ENCODE measurements around the gene COBLL1. TPM values are rescaled to one million over a fixed set of nuclear protein-coding genes. Genes with fewer than 3 reads are reported as not detected.

The COBLL1 gene
- total RNA-seq (2014; rRNA removed) (3.6 and 4.3 TPM in 2 replicates), Bru-seq, nascent RNA (percentile 55 among the genes with signal in this experiment), BruChase-seq, experiment 1, labeled RNA remaining after a 6-hour chase (percentile 50 among the genes with signal in this experiment), BruChase-seq, experiment 2, labeled RNA remaining after a 2-hour chase (percentile 49 among the genes with signal in this experiment)
- long read RNA-seq, full-length matches to known transcripts = 1 of 6 reads
- long read RNA-seq, partial matches to known transcripts = 1 of 6 reads
- long read RNA-seq, other reads (novel, unspliced or antisense) = 4 of 6 reads

DNA sequence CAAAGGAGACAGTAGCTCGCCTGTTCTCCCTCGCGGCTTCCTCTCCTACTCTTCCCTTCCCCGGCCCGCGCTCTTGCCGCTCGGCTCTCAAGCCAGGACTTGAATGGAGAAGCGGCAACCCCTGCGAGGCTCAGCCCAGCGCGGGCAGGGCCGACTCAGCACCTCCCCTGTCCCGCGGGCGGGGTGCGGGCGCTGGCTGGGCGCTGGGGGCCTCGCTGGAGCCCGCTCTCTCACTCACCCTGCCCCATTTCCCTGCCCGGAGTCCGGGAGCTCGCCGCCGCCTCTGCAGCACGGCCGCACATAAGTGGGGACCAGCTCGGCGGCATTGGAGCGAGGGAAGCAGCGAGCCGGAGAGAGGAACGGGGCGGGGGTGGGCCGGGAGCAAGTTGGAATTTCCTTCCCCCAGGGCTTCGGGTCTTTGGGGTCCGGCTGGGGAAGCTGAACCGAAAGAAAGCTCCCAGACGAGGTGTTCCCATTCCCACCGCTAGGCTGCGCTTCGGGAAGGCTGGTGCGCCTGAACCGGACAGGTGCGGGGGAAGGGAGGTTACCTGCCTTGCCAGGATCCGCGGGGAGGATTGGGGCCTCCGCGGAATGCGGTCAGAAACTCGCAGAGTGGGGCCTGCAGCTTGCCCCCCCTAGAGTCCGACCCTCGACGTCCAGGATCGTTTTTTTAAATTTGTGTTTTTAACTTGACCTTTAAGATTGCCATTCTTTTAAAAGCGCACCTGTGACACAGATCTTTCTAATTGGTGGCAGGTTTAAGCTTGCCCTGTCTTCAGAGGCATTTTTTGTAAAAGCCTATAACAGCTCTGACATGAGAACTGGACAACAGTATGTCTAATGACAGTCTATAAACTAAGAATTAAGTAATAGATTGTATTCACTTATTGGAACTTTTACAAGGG is at the start of gene COBLL1:
TSS of gene COBLL1 (minus strand) at position 105 of the 905 bp plus-strand sequence. CDS start 627 bp downstream, outside the sequence.
- Histone ChIP-seq H3K9ac (ENCODE audit: low read length) (peak within 1 kb of the TSS; percentile 69), H3K4me1 (ENCODE audit: insufficient read depth, low read length) (peaks cover 28% of the 10 kb centered on the region), H3K36me3 (ENCODE audit: low read depth, low read length) (no peaks in the 10 kb centered on the region), H4K20me1 (ENCODE audit: low read length) (no peaks in the 10 kb centered on the region), H3K27me3 (ENCODE audit: low read length) (no peaks in the 10 kb centered on the region), H3K27ac (ENCODE audit: low read length) (peak within 1 kb of the TSS; percentile 12; the same call in 1 of the 2 replicates), H3K4me2 (ENCODE audit: low read length) (peak within 1 kb of the TSS; percentile 85), H3K79me2 (ENCODE audit: low read length) (0 out of 2 replicates have a peak, but pooled peaks cover 2% of the 10 kb centered on the region), H3F3A (ENCODE audit: low read length, unreplicated experiment) (no peaks in the 10 kb centered on the region), H3K9me2 (replicated peaks; ENCODE audit: low read length) (no peaks in the 10 kb centered on the region), H2AFZ (ENCODE audit: low read length) (peak within 1 kb of the TSS; percentile 95), H3K9me3 (ENCODE audit: low read length) (no peaks in the 10 kb centered on the region), H3K4me3 (ENCODE audit: low read length) (peak within 1 kb of the TSS; percentile 90)
- intact Hi-C loops (cut with micrococcal nuclease) = loop anchor here (1.0 to 2.0 kb wide), 5 partner anchors 31 to 139 kb away; no protein-coding TSS in a partner anchor
- TSS peak; percentile 39 for BruUV-seq (replicated peaks)
- CTCF ChIA-PET = interaction anchor here (0.5 to 1.8 kb wide), 7 partner anchors 32 to 952 kb away, joined by 3 to 7 read pairs (median 4); partner anchors contain the start of gene GALNT3
- TF ChIP-seq CTCF (conservative IDR thresholded peaks at IDR 0.05; ENCODE audit: low read depth, low read length) = peak; percentile 74
- TF ChIP-seq EZH2 (IDR thresholded peaks at IDR 0.05; ENCODE audit: low read length, unreplicated experiment) = no peak
- no peak for TF ChIP-seq EZH2phosphoT487 (IDR thresholded peaks at IDR 0.05; ENCODE audit: borderline replicate concordance, low read length)
- peak; percentile 62 for ATAC-seq
- POLR2A ChIA-PET (ENCODE audit: unreplicated experiment) = interaction anchor here (0.7 kb wide), 1 partner anchor 120 kb away, joined by 3 read pairs; no protein-coding TSS in a partner anchor
- DNase-seq = peak; percentile 85

DNA sequence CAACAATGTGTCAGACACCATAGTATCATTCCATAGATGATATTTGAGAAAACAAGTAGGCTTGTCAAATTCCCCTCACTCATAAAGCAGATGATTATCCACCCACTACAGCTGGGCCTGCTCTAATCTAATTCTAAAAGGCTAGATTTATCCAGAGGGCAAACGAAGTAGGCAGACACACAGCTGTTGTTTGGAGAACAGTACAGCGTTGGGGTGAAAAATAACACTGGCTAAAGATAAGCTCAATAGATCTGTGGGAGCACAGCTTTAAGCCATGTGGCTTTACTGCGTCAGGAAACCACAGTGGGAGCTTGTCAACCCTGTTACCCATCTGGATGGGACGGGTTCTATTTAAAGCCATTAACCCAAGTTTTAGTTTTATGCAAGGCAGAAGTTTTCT is 48.9 kb upstream of the COBLL1 start:
- no peaks in the 10 kb centered on the region for H3K27me3 ChIP-seq (ENCODE audit: low read length)
- intact Hi-C loops (cut with micrococcal nuclease) = no loop called here
- no peak for ATAC-seq
- no peaks in the 10 kb centered on the region for H3K4me1 ChIP-seq (ENCODE audit: insufficient read depth, low read length)
- H2AFZ ChIP-seq (ENCODE audit: low read length) = no peak overlapping the region
- H3K4me2 ChIP-seq (ENCODE audit: low read length) = no peak overlapping the region
- no peak for DNase-seq
- no peaks in the 10 kb centered on the region for H3K9me3 ChIP-seq (ENCODE audit: low read length)
- TF ChIP-seq CTCF (conservative IDR thresholded peaks at IDR 0.05; ENCODE audit: low read depth, low read length) (no peak), EZH2 (IDR thresholded peaks at IDR 0.05; ENCODE audit: low read length, unreplicated experiment) (no peak), EZH2phosphoT487 (IDR thresholded peaks at IDR 0.05; ENCODE audit: borderline replicate concordance, low read length) (no peak)
- H3K9ac ChIP-seq (ENCODE audit: low read length) = no peak overlapping the region
- H3K27ac ChIP-seq (ENCODE audit: low read length) = no peak overlapping the region
- H3K79me2 ChIP-seq (ENCODE audit: low read length) = no peaks in the 10 kb centered on the region
- H3K36me3 ChIP-seq (ENCODE audit: low read depth, low read length) = no peaks in the 10 kb centered on the region
- no peaks in the 10 kb centered on the region for H4K20me1 ChIP-seq (ENCODE audit: low read length)
- H3K4me3 ChIP-seq (ENCODE audit: low read length) = no peak overlapping the region
- ChIA-PET CTCF (no interaction called here), POLR2A (ENCODE audit: unreplicated experiment) (no interaction called here)
- no peaks in the 10 kb centered on the region for H3K9me2 ChIP-seq (replicated peaks; ENCODE audit: low read length)
- BruUV-seq (replicated peaks) = no TSS peak
- no peaks in the 10 kb centered on the region for H3F3A ChIP-seq (ENCODE audit: low read length, unreplicated experiment)

Measured in PC-3 (cell line).